DOHH2 (cell line): ENCODE data around the gene SRR.

Experiments used
- H3F3A ChIP-seq: fragments of 200-600 bp; sonication (generic), shearing (Covaris generic); 2 replicates; pipeline ENCODE4 v1.6.0; 2016; ENCODE audit warnings: antibody characterized with exemption, mild to moderate bottlenecking; ENCODE audit not compliant: control insufficient read depth, insufficient read depth
- H3K27ac ChIP-seq: fragments of 200-600 bp; sonication (generic); 2 replicates; pipeline ENCODE4 v1.5.1; 2014; ENCODE audit warnings: low read depth, mild to moderate bottlenecking, low read length, moderate library complexity
- H3K27me3 ChIP-seq: fragments of 200-600 bp; sonication (generic); 2 replicates; pipeline ENCODE4 v1.6.1; 2014; ENCODE audit warnings: mild to moderate bottlenecking, low read length, mixed read lengths; ENCODE audit not compliant: control insufficient read depth
- H3K36me3 ChIP-seq: fragments of 200-600 bp; sonication (generic); 2 replicates; pipeline ENCODE4 v1.6.1; 2014; ENCODE audit warnings: mild to moderate bottlenecking, low read length, moderate library complexity, mixed read lengths; ENCODE audit not compliant: control insufficient read depth
- H3K4me1 ChIP-seq: fragments of 200-600 bp; sonication (generic); 2 replicates; pipeline ENCODE4 v1.6.1; 2014; ENCODE audit warnings: mild to moderate bottlenecking, low read length, mixed read lengths; ENCODE audit not compliant: control insufficient read depth
- H3K4me2 ChIP-seq: fragments of 200-600 bp; sonication (generic); 2 replicates; pipeline ENCODE4 v1.6.0; 2014; ENCODE audit warnings: mild to moderate bottlenecking, low read length, moderate library complexity
- H3K4me3 ChIP-seq: fragments of 200-600 bp; sonication (generic); 2 replicates; pipeline ENCODE4 v1.5.1; 2014; ENCODE audit warnings: mild to moderate bottlenecking, low read length, mixed read lengths
- H3K79me2 ChIP-seq: fragments of 200-600 bp; sonication (generic); 2 replicates; pipeline ENCODE4 v1.6.1; 2014; ENCODE audit warnings: mild to moderate bottlenecking, low read length, mixed read lengths; ENCODE audit not compliant: control insufficient read depth
- H3K9me2 ChIP-seq: fragments of 200-600 bp; sonication (generic); replicated peaks from 2 replicates; pipeline ENCODE4 v1.6.1; 2014; ENCODE audit warnings: mild to moderate bottlenecking, low read length, mixed read lengths; ENCODE audit not compliant: control insufficient read depth
- H3K9me3 ChIP-seq: fragments of 200-600 bp; sonication (generic); 2 replicates; pipeline ENCODE4 v1.6.1; 2014; ENCODE audit warnings: antibody characterized with exemption, low read length, mixed read lengths; ENCODE audit not compliant: control insufficient read depth, insufficient read depth
- H4K20me1 ChIP-seq: fragments of 200-600 bp; sonication (generic); 2 replicates; pipeline ENCODE4 v1.6.0; 2014; ENCODE audit warnings: low read depth, mild to moderate bottlenecking, antibody characterized with exemption, low read length, moderate library complexity; ENCODE audit not compliant: control insufficient read depth, insufficient read depth
- CTCF ChIP-seq: fragments of 200-600 bp; sonication (generic); IDR thresholded peaks from one replicate; pipeline ENCODE4 v1.5.1; 2014; ENCODE audit warnings: antibody characterized with exemption, mild to moderate bottlenecking, low read depth, low read length; ENCODE audit not compliant: poor library complexity, severe bottlenecking
- EZH2phosphoT487 ChIP-seq: fragments of 200-600 bp; sonication (generic); IDR thresholded peaks from 2 replicates; pipeline ENCODE4 v1.6.1; 2017; ENCODE audit warnings: borderline replicate concordance, mild to moderate bottlenecking, antibody characterized with exemption, low read length, moderate library complexity, mixed read lengths

Gene SRR

GRCh38 chr17:2347805-2348685, 44.3 kb downstream of the SRR start:
- H3K9me3 ChIP-seq: no peaks in the 10 kb centered on the region
- H3K4me1 ChIP-seq: peaks cover under 1% of the 10 kb centered on the region; the same call in 1 of the 2 replicates
- H3K27ac ChIP-seq: no peak overlapping the region
- no peak overlapping the region for H3K4me3 ChIP-seq
- H3K36me3 ChIP-seq: no peaks in the 10 kb centered on the region
- H4K20me1 ChIP-seq: no peaks in the 10 kb centered on the region
- no peaks in the 10 kb centered on the region for H3K27me3 ChIP-seq
- no peaks in the 10 kb centered on the region for H3K9me2 ChIP-seq
- no peak for TF ChIP-seq CTCF
- TF ChIP-seq EZH2phosphoT487: no peak
- no peak overlapping the region for H3K4me2 ChIP-seq
- H3K79me2 ChIP-seq: no peaks in the 10 kb centered on the region
- no peaks in the 10 kb centered on the region for H3F3A ChIP-seq

GRCh38 chr17:2351269-2351668, 47.5 kb downstream of the SRR start:
- Histone ChIP-seq H3K9me2 (no peaks in the 10 kb centered on the region), H3K79me2 (no peaks in the 10 kb centered on the region), H3K27ac (no peak overlapping the region), H3K9me3 (no peaks in the 10 kb centered on the region), H3K27me3 (no peaks in the 10 kb centered on the region), H3K4me2 (no peak overlapping the region), H3K4me3 (no peak overlapping the region), H4K20me1 (no peaks in the 10 kb centered on the region), H3F3A (peaks cover 8% of the 10 kb centered on the region; the same call in 1 of the 2 replicates), H3K4me1 (peaks cover 10% of the 10 kb centered on the region), H3K36me3 (no peaks in the 10 kb centered on the region)
- TF ChIP-seq EZH2phosphoT487 (no peak), CTCF (no peak)

- Histone ChIP-seq H3K36me3 (no peaks in the 10 kb centered on the region), H3K27me3 (no peaks in the 10 kb centered on the region), H4K20me1 (no peaks in the 10 kb centered on the region), H3K9me2 (no peaks in the 10 kb centered on the region), H3K79me2 (no peaks in the 10 kb centered on the region), H3K4me2 (no peak overlapping the region), H3K27ac (no peak overlapping the region), H3K4me1 (peaks cover 10% of the 10 kb centered on the region), H3K9me3 (no peaks in the 10 kb centered on the region), H3F3A (peaks cover 8% of the 10 kb centered on the region; the same call in 1 of the 2 replicates), H3K4me3 (no peak overlapping the region)
- TF ChIP-seq EZH2phosphoT487: no peak
These were observed 50.6 kb downstream of the SRR start for GRCh38 chr17:2354311-2354710.

GRCh38 chr17:2357237-2357636, 53.5 kb downstream of the SRR start:
- no peak overlapping the region for H3K4me3 ChIP-seq
- H3K9me3 ChIP-seq: no peaks in the 10 kb centered on the region
- H3K4me2 ChIP-seq: no peak overlapping the region

More at GRCh38 chr17:2357237-2357636, 53.5 kb downstream of the SRR start:
- H3K9me2 ChIP-seq: no peaks in the 10 kb centered on the region
- no peaks in the 10 kb centered on the region for H4K20me1 ChIP-seq
- H3K79me2 ChIP-seq: no peaks in the 10 kb centered on the region
- H3K27me3 ChIP-seq: no peaks in the 10 kb centered on the region
- no peaks in the 10 kb centered on the region for H3K36me3 ChIP-seq
- no peak overlapping the region for H3K27ac ChIP-seq
- H3K4me1 ChIP-seq: peaks cover 10% of the 10 kb centered on the region
- TF ChIP-seq EZH2phosphoT487 (no peak), CTCF (no peak)
- H3F3A ChIP-seq: peaks cover 8% of the 10 kb centered on the region; the same call in 1 of the 2 replicates
